Body of pancreas (tissue), 4 donors: ENCODE measurements around the gene PGM1. TPM values are rescaled to one million over a fixed set of nuclear protein-coding genes. Genes with fewer than 3 reads are reported as not detected.

Experiments used
- ATAC-seq: fragments of 150-250 bp; one replicate; pipeline ENCODE4 v1.9.1; 2016
- DNase-seq, 4 donors: peaks; one replicate each; pipeline ENCODE4 v3.0.0-alpha.2; 2019
- H3K27ac ChIP-seq, 4 donors: fragments of 200-600 bp; sonication (generic); 1 replicate in 3 of 4; 2 replicates in 1 of 4; pipeline versions ENCODE4 v1.5.1 to v1.6.1; 2016 to 2019; ENCODE audit warnings: mild to moderate bottlenecking in 1 of 4, mixed read lengths in 1 of 4, moderate library complexity in 1 of 4
- H3K27me3 ChIP-seq, 2 donors: fragments of 200-600 bp; sonication (generic); one replicate each; pipeline ENCODE4 v1.6.0; 2016; ENCODE audit warnings: mild to moderate bottlenecking in 1 of 2
- H3K36me3 ChIP-seq, 2 donors: fragments of 200-600 bp; sonication (generic); replicated peaks in 1 of 2; 2 replicates each; pipeline ENCODE4 v1.5.1; 2016; ENCODE audit warnings: low read depth in 2 of 2; ENCODE audit not compliant: insufficient read depth in 1 of 2
- H3K4me1 ChIP-seq: fragments of 200-600 bp; sonication (generic); one replicate; pipeline ENCODE4 v1.6.0; 2016
- H3K4me3 ChIP-seq, 2 donors: fragments of 200-600 bp; sonication (generic); 1 replicate in 1 of 2; 2 replicates in 1 of 2; pipeline ENCODE4 v1.5.1; 2016 to 2019
- H3K9me3 ChIP-seq, 3 donors: fragments of 200-600 bp; sonication (generic); 1 replicate in 2 of 3; 2 replicates in 1 of 3; pipeline ENCODE4 v1.5.1; 2016
- POLR2A ChIP-seq, 3 donors: fragments of 450-650 bp; IDR thresholded peaks; one replicate each; pipeline ENCODE4 v1.6.1; 2016; ENCODE audit warnings: antibody characterized with exemption in 3 of 3, mild to moderate bottlenecking in 2 of 3
- WGBS, 2 donors: methylation state at CpG; one replicate each; pipeline ENCODE4 v1.1.5; 2017; 5-methylcytosine and 5-hydroxymethylcytosine counted together
- intact Hi-C: fragments of 100-400 bp; cut with DNase I; formaldehyde crosslinking; loops from one replicate; pipeline ENCODE4 v1.15.1; 2023
- total RNA-seq, 2 donors: library from RNA; depleted of rRNA; stranded (reverse); fragments of >200 nt; gene quantifications; one replicate each; pipeline ENCODE4 v1.1.0, GENCODE V29; 2016
- TF ChIP-seq, protein P1 (sequence below), 7 experiments: fragments of 450-650 bp in 4 of 7; fragments of 200-600 bp in 3 of 7; sonication (generic) in 3 of 7; IDR thresholded peaks; one replicate each; pipeline ENCODE4 v1.5.1; 2016 to 2019; ENCODE audit warnings: antibody characterized with exemption in 7 of 7

PGM1 gene
- total RNA-seq, 2 donors from 2014 or later = 68.5 to 123 TPM

DNA sequence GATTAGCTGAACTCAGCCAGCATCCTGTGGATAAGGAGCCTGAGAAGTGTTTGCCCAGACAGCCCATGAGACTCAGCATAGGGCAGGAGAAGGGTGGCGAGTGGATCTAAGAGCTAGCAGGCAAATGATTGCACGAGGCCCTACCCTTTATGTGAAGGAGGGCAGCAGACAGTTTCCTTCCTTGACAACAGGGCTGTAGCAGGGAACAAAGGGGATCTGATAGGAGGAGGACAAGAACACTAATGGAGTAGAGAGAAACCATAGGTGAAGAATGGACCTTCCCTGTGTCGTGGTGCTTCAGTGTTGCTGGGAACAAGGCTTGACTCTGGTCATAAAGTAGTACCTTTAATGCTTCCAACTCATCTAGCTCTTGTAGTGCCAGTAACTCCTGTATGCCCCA is 84.3 kb downstream of the PGM1 start:
- no peaks in the 10 kb centered on the region for H3K27me3 ChIP-seq
- no peaks in the 10 kb centered on the region for H3K9me3 ChIP-seq
- H3K4me3 ChIP-seq = no peak overlapping the region
- intact Hi-C loops = loop anchor here (10.0 kb wide), 1 partner anchor 63 kb away; no protein-coding TSS in a partner anchor
- ATAC-seq = no peak
- no peaks in the 10 kb centered on the region for H3K36me3 ChIP-seq
- H3K27ac ChIP-seq = no peak overlapping the region
- 91 to 94% methylated on average over 3 of the region's 3 CpGs for WGBS, 2 donors
- H3K4me1 ChIP-seq = peaks cover 25% of the 10 kb centered on the region
- no peak for TF ChIP-seq POLR2A (IDR thresholded peaks at IDR 0.05)
- TF ChIP-seq, protein P1, sequence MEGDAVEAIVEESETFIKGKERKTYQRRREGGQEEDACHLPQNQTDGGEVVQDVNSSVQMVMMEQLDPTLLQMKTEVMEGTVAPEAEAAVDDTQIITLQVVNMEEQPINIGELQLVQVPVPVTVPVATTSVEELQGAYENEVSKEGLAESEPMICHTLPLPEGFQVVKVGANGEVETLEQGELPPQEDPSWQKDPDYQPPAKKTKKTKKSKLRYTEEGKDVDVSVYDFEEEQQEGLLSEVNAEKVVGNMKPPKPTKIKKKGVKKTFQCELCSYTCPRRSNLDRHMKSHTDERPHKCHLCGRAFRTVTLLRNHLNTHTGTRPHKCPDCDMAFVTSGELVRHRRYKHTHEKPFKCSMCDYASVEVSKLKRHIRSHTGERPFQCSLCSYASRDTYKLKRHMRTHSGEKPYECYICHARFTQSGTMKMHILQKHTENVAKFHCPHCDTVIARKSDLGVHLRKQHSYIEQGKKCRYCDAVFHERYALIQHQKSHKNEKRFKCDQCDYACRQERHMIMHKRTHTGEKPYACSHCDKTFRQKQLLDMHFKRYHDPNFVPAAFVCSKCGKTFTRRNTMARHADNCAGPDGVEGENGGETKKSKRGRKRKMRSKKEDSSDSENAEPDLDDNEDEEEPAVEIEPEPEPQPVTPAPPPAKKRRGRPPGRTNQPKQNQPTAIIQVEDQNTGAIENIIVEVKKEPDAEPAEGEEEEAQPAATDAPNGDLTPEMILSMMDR (IDR thresholded peaks at IDR 0.05) = no peak
- no peak for DNase-seq

GRCh38 chr1:63678200-63678599 is 85.0 kb downstream of the PGM1 start:
- Histone ChIP-seq H3K27me3 (no peaks in the 10 kb centered on the region), H3K27ac (no peak overlapping the region), H3K9me3 (no peaks in the 10 kb centered on the region), H3K4me3 (no peak overlapping the region), H3K36me3 (no peaks in the 10 kb centered on the region), H3K4me1 (peaks cover 25% of the 10 kb centered on the region)
- intact Hi-C loops = loop anchor here (10.0 kb wide), 1 partner anchor 63 kb away; no protein-coding TSS in a partner anchor
- 33 to 62% methylated on average over 1 of the region's 1 CpG for WGBS, 2 donors
- TF ChIP-seq, protein P1 (IDR thresholded peaks at IDR 0.05) = no peak
- no peak for TF ChIP-seq POLR2A (IDR thresholded peaks at IDR 0.05)
- DNase-seq (no peak), ATAC-seq (no peak)

DNA sequence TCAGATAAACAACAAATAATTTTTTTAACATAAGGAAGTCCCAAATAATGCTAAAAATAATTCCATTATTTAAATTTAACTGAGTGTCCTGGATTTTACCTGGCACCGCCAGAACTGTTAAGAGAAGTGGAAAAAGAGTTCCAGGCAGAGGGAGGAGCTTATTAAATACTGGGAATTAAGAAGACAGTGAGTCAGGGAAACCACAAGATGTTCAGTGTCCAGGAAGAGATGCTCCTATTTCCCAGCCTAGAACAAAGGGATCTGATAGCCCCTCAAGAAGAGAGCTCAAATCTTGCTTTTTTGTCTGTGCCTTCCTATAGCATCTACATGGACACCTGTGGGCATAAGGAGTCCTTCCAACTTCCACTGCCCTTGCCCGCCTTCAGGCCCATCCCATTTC is 85.9 kb downstream of the PGM1 start:
- Histone ChIP-seq H3K9me3 (no peaks in the 10 kb centered on the region), H3K27me3 (no peaks in the 10 kb centered on the region), H3K4me1 (peaks cover 27% of the 10 kb centered on the region), H3K27ac (no peak overlapping the region), H3K36me3 (no peaks in the 10 kb centered on the region), H3K4me3 (no peak overlapping the region)
- TF ChIP-seq POLR2A (IDR thresholded peaks at IDR 0.05) = no peak
- TF ChIP-seq, protein P1 (IDR thresholded peaks at IDR 0.05) = no peak
- intact Hi-C loops = loop anchor here (10.0 kb wide), 1 partner anchor 64 kb away; no protein-coding TSS in a partner anchor
- WGBS, 2 donors = 79 to 89% methylated on average over 2 of the region's 2 CpGs
- no peak for DNase-seq
- ATAC-seq = no peak

- Histone ChIP-seq H3K27me3 (no peaks in the 10 kb centered on the region), H3K9me3 (no peaks in the 10 kb centered on the region), H3K4me1 (peaks cover 27% of the 10 kb centered on the region), H3K36me3 (no peaks in the 10 kb centered on the region), H3K27ac (no peak overlapping the region), H3K4me3 (no peak overlapping the region)
- DNase-seq (no peak), ATAC-seq (no peak)
- TF ChIP-seq POLR2A (IDR thresholded peaks at IDR 0.05) = no peak
- TF ChIP-seq, protein P1 (IDR thresholded peaks at IDR 0.05) = no peak
- intact Hi-C loops = loop anchor here (10.0 kb wide), 1 partner anchor 65 kb away; no protein-coding TSS in a partner anchor
- WGBS, 2 donors = 82 to 90% methylated on average over 3 of the region's 3 CpGs
Observed at GRCh38 chr1:63679589-63679988, 86.4 kb downstream of the PGM1 start.

DNA sequence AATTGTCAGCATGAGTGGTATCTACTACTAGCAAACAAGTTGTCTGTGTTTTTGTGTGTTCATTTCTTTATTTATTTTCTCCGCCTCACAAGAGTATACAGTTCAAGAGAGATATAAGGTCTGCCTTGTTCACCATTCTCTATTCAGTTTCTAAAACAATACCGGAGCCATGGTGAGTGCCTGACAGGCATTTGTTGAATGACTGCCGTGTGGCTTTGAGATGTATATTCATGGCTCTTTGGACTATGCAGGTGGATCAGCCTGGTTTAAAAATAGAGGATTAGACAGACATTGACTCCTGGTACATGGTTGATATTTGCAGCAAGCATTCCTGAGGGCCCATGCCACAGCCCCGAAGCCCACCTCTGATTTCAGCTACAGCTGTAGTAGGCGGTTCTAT is 89.7 kb downstream of the PGM1 start:
- intact Hi-C loops = loop anchor here (10.0 kb wide), 2 partner anchors 462 to 552 kb away; no protein-coding TSS in a partner anchor
- Histone ChIP-seq H3K27ac (no peak overlapping the region), H3K4me1 (peaks cover 12% of the 10 kb centered on the region), H3K4me3 (no peak overlapping the region), H3K36me3 (no peaks in the 10 kb centered on the region), H3K9me3 (no peaks in the 10 kb centered on the region), H3K27me3 (no peaks in the 10 kb centered on the region)
- TF ChIP-seq, protein P1 (IDR thresholded peaks at IDR 0.05) = no peak
- no peak for TF ChIP-seq POLR2A (IDR thresholded peaks at IDR 0.05)
- ATAC-seq = no peak
- no peak for DNase-seq
- WGBS, 2 donors = 84 to 90% methylated on average over 5 of the region's 5 CpGs
